Renal cortical epithelial cell (primary cell): ENCODE measurements around the gene LINGO3. TPM values are rescaled to one million over a fixed set of nuclear protein-coding genes. Genes with fewer than 3 reads are reported as not detected.
"Not testable (repeated sequence)": the region's sequence is repeated elsewhere in the genome, so short reads cannot be mapped to it uniquely, and the experiment has no call there.

Experiments
- DNase-seq: peaks from one replicate; pipeline ENCODE4 v3.0.0-alpha.2; 2011; ENCODE audit warnings: low read depth
- total RNA-seq: library from RNA; depleted of rRNA; stranded (reverse); fragments of >200 nt; gene quantifications from 2 replicates; pipeline ENCODE4 v1.2.3, GENCODE V29; 2014

The LINGO3 gene, protein sequence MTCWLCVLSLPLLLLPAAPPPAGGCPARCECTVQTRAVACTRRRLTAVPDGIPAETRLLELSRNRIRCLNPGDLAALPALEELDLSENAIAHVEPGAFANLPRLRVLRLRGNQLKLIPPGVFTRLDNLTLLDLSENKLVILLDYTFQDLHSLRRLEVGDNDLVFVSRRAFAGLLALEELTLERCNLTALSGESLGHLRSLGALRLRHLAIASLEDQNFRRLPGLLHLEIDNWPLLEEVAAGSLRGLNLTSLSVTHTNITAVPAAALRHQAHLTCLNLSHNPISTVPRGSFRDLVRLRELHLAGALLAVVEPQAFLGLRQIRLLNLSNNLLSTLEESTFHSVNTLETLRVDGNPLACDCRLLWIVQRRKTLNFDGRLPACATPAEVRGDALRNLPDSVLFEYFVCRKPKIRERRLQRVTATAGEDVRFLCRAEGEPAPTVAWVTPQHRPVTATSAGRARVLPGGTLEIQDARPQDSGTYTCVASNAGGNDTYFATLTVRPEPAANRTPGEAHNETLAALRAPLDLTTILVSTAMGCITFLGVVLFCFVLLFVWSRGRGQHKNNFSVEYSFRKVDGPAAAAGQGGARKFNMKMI
- total RNA-seq: 0.05 TPM in 1 of 2 replicates, not detected in the other

GRCh38 chr19:2308114-2308556 is at the start of gene LINGO3:
LINGO3 (minus strand) TSS chr19:2308154; CDS start chr19:2291776, 16,378 bp downstream.
- DNase-seq: no peak

DNA sequence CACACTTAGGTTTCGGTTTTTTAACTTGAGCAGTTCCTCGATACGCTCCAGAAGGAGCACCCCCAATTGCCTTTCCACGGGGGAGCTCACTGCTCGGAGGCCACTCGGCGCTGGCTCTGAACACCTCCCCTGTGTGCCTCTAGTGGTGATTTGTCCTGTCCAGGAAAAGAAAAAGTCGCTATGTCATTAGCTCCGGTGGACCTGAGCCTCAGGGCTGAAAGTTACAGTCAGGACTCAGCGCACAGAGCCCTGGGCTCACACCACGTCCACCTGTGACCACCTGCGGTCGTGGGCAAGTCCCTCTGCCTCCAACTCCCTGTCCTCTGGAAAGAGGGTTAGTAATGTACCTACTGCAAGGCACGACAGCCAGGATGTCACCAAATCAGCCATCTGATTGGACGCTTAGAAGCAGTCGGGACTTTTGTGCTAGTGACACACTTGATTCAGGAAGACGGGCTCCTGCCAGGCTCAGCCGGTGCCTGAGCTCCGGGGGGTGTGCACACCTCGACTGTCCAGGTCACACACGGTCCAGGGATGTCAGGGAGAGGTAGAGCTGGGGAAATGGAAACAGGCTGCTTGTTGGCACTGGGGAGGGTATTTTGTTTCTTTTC is 48.2 kb upstream of the LINGO3 start:
- DNase-seq: no peak

GRCh38 chr19:2355168-2356035 is 47.4 kb upstream of the LINGO3 start:
- no peak for DNase-seq

DNA sequence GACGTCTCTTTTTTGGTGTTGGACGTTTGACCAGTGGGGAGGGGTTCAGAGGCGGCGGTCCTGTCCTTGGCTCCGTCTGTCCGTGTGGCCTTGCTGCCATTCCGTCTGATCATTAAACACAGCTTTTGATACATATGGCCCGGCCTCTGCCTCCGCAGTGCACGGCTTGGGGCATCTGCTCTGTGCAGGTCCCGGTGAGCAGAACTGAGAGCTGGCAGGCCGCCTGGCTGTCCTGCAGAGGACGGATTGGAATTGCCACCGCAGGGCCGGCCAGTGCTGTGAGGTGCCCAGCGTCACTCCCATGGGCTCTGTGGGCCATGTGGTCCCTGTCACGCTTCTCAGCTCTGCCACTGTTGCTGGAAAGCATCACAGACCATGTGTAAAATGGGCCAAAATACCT is 46.7 kb upstream of the LINGO3 start:
- no peak for DNase-seq

- DNase-seq: no peak
Observed at GRCh38 chr19:2353887-2354592, 46.1 kb upstream of the LINGO3 start.

DNA sequence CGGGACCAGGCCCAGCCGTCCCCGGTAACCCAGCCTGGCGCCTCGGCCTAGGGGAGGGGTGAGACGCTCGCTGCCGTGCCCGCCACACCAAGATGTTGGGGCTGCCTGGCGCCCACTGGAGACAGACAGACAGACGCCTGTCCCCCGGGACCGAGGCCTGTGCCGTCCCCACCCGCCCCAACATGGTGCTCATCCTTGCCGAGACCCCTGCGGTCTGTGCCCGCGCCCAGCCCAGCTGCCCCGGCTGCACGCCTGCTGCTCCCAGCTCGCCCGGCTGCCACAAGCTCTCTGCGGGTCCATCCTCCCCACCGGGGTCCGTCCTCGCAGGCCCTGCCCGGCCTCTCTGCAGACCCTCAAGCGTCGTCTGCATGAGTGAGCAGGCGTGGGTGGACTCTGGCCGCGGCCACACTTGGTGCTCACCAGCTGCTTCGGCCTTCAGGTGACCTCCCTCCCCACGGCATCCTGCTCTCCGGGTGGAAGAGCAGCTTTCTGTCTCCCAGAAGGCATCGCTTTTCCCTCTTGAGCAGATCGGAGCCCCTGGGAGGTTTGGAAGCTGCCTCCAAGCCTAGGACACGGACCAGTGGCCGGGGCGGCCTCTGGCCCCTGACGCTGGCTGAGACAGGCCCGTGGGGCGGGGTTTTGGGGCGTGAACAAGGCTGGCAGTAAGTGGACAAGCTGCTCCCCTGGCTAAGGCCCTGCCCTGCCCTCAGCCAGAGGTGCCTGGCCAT is 45.4 kb upstream of the LINGO3 start:
- DNase-seq: no peak

GRCh38 chr19:2352121-2352520 is 44.2 kb upstream of the LINGO3 start:
- DNase-seq: no peak

DNA sequence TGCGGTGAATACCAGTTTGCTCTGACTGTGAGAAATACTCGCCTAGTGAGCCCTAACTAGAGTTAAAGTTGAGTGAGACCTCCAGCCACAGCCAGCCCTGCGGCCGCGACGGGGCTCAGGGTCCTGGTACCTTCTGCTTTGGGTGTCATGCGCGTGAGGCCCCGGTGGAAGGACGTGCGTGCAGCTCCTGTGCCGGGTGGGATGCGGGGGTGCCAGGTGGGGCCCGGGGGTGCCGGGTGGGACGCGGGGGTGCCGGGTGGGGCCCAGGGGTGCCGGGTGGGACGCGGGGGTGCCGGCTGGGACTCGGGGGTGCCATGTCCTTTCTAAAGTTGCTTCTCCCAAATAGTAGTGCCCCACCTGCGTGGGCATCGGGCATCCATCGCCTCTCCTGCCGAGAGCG is 43.6 kb upstream of the LINGO3 start:
- DNase-seq: no peak

GRCh38 chr19:2350656-2351055 is 42.7 kb upstream of the LINGO3 start:
- DNase-seq: no peak

DNA sequence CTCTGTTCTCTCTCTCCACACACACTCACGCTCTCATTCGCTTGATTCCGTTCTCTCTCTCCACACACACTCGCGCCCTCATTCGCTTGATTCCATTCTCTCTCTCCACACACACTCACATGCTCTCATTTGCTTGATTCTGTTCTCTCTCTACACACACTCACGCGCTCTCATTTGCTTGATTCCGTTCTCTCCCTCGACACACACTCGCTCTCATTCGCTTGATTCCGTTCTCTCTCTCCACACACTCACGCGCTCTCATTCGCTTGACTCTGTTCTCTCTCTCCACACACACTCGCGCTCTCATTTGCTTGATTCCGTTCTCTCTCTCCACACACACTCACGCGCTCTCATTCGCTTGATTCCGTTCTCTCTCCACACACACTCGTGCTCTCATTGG is 41.9 kb upstream of the LINGO3 start:
- DNase-seq: not testable (repeated sequence)

DNA sequence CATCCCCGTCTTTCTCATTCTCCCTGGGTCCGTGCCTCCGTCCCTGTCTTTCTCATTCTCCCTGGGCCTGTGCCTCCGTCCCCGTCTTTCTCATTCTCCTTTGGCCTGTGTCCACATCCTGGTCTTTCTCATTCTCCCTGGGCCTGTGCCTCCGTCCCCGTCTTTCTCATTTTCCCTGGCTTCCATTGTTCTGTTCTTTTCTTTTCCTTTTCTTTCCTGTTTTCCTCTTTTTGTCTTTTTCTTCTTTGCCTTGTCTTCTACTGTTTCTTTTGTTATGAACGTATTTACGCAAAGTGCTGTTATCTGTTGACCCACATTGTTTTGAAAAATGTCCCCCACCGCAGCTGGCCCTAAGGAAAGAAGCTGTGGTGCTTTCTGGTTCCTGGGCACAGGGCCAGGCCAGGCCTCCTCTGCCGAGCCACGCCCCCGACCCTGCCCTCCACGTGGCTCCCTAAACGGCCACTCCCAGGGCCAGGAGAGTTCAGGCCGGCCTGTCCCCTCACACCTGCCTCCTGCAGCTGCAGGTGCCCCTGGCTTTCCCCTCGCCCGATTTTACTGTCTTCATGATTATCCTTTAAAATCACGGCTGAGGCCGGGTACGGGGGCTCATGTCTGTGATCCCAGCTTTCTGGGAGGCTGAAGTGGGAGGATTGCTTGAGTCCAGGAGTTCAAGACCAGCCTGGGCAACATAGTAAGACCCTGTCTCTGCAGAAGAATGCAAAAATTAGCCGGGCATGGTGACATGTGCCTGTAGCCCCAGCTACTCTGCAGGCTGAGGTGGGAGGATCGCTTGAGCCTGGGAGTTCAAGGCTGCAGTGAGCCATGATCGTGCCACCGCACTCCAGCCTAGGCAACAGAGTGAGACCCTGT is 38.1 kb upstream of the LINGO3 start:
- no peak for DNase-seq

DNA sequence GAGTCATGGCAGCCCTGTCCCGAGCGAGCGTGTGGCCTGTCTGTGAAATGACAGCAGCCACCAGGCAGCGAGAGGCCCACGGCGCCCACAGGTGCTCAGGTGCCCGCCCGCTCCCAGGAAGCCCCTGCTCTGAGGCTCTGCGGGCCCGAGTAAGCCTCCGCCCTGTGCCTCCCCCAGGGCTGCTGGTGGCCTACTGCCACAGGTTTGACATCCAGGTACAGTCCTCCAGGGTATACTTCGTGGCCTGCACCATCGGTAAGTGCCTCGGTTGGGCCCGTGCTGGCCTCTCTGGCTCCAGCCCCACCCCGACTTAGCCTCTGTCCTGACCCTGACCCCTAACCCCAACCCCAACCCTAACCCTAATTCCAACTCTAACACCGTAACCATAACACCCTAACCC is 37.1 kb upstream of the LINGO3 start:
- DNase-seq: no peak

DNA sequence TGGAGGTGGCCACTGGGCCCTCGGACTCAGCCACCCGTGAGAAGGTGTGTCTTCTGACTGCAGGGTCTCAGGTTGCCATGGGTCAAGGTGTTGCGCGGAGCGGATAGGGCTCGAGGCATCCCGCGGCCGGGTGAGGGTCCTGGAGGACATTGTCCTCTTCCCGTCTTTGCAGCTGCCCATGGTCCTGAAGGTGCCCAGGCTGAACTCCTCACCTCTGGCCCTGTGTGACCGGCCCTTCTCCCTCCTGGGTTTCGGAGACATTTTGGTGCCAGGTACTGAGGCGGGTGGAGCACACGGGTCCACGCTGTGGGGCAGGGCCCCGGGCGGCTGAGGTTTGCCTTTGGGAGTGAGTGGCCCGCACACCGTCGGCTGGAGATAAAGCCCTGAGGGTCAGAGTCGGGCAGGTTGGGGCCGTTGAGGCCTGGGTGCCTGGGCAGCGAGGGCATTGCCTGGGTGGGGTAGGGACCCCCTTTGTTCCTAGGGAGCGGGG is 36.5 kb upstream of the LINGO3 start:
- DNase-seq: no peak

- no peak for DNase-seq
Observed at GRCh38 chr19:2343289-2343982, 35.5 kb upstream of the LINGO3 start.

DNA sequence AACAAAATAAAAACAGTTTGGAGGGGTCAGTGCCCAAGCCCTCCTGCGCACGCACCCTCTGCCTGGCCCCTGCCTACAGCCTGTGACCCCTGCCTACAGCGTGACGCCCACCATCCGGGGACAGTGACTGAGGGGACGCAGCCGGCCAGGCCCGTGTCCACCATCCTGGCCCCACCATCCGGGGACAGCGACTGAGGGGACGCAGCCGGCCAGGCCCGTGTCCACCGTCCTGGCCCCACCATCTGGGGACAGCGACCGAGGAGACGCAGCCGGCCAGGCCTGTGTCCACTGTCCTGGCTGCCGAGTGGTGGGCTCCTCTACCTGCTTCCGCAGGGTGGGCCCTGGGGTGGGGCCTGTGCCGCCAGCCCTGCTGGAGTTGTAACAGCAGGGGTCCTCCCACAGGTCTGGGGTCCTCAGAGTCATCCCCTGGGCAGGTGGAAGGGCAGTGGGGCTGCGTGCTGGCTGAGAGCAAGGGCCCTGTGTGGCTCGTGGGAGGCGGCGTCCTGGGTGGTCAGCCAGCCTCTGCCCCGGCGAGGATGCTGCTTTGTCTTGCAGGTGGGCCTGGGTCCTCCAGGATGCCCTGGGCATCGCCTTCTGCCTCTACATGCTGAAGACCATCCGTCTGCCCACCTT is 34.8 kb upstream of the LINGO3 start:
- no peak for DNase-seq

- no peak for DNase-seq
Observed at GRCh38 chr19:2341982-2342381, 34.0 kb upstream of the LINGO3 start.

GRCh38 chr19:2341244-2341751 is 33.3 kb upstream of the LINGO3 start:
- DNase-seq: no peak
